Measurements from ENCODE around the gene LRRTM1.

DNA sequence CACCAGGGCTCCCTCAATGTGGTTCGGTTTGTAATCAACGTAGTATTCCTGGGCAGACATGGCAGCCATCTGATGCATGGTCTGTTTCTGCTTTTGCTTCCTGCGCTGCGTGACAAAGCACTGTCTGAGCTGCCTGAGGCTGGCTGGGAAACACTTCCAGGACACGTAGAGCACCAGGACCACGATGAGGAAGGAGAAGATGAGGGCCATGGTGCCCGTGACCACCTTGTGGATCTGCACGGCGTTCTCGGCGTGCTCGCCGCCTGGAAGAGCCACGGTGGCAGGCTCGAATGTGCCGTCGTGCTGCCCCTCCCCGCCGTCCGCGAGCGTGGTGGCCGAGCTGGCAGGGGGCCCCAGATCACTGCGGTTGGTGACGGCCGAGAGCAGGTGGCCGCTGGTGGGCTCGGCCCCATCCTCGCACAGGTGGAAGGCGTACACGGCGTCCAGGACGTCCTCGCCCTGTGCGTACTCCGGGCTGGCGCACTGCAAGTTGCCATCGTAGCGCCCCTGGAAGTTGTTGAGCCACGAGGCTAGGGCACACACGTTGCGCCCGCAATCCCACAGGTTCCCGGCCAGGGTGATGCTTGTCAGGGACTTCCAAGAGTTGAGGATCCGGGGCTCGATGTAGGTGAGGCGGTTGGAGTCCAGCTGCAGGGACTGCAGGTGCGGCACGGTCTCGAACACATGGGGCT is 2.1 kb downstream of the LRRTM1 start:
- no peak for TF ChIP-seq EZH2 (IDR thresholded peaks at IDR 0.05; ENCODE audit: borderline replicate concordance, low read length)
- TF ChIP-seq, protein P1, sequence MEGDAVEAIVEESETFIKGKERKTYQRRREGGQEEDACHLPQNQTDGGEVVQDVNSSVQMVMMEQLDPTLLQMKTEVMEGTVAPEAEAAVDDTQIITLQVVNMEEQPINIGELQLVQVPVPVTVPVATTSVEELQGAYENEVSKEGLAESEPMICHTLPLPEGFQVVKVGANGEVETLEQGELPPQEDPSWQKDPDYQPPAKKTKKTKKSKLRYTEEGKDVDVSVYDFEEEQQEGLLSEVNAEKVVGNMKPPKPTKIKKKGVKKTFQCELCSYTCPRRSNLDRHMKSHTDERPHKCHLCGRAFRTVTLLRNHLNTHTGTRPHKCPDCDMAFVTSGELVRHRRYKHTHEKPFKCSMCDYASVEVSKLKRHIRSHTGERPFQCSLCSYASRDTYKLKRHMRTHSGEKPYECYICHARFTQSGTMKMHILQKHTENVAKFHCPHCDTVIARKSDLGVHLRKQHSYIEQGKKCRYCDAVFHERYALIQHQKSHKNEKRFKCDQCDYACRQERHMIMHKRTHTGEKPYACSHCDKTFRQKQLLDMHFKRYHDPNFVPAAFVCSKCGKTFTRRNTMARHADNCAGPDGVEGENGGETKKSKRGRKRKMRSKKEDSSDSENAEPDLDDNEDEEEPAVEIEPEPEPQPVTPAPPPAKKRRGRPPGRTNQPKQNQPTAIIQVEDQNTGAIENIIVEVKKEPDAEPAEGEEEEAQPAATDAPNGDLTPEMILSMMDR (conservative IDR thresholded peaks at IDR 0.05 in 1 of 2, IDR thresholded peaks at IDR 0.05 in 1 of 2; ENCODE audit: extremely low read depth in 1 of 2, insufficient read depth in 1 of 2, low read depth in 1 of 2, low read length in 2 of 2): no peak
